ENCODE data around the gene OR5K2. TPM values are rescaled to one million over a fixed set of nuclear protein-coding genes. Genes with fewer than 3 reads are reported as not detected.

OR5K2 gene
- total RNA-seq (2021; ENCODE audit: unreplicated experiment) = not detected
- polyA plus RNA-seq (2012; ENCODE audit: insufficient read length) = not detected
- Bru-seq, nascent RNA = not detected
- not detected for BruChase-seq, experiment 1, labeled RNA remaining after a 2-hour chase
- not detected for BruChase-seq, experiment 2, labeled RNA remaining after a 6-hour chase
- long read RNA-seq = 0 reads

DNA sequence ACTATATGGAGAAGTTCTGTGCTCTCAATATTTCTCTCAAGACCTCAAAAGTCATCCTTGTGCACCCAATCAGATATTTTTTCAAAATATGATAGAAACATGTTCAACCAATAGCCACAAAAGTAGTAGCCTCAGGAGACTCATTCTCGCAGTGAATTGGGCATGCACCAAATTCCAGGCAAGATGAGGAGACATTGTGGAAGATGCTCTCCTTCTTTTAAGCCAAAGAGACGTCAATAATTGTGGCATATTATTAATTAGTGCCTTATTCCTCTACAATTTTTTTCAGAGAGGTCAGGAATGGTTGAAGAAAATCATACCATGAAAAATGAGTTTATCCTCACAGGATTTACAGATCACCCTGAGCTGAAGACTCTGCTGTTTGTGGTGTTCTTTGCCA, at the start of gene OR5K2:
Gene OR5K2 (plus strand): TSS at position 301 of the 400 bp plus-strand sequence. CDS start 0 bp downstream, at position 301.
- ChIA-PET CTCF (no interaction called here), POLR2A (no interaction called here)
- peaks cover 11% of the 10 kb centered on the region for H3K27me3 ChIP-seq (ENCODE audit: control insufficient read depth, insufficient read depth, low read length)
- no peak within 1 kb of the TSS for H3K27ac ChIP-seq (ENCODE audit: low read length)
- no peak within 1 kb of the TSS for H3K4me3 ChIP-seq (ENCODE audit: low read depth in 2 of 2, low read length in 2 of 2)
- in situ Hi-C loops (cut with HindIII; ENCODE audit: low pct_unique_long_range_greater_than_20kb, low sequenced_read_pairs) (no loop called here), intact Hi-C loops (cut with micrococcal nuclease; ENCODE audit: unreplicated experiment) (no loop called here)
- TF ChIP-seq, protein P1, sequence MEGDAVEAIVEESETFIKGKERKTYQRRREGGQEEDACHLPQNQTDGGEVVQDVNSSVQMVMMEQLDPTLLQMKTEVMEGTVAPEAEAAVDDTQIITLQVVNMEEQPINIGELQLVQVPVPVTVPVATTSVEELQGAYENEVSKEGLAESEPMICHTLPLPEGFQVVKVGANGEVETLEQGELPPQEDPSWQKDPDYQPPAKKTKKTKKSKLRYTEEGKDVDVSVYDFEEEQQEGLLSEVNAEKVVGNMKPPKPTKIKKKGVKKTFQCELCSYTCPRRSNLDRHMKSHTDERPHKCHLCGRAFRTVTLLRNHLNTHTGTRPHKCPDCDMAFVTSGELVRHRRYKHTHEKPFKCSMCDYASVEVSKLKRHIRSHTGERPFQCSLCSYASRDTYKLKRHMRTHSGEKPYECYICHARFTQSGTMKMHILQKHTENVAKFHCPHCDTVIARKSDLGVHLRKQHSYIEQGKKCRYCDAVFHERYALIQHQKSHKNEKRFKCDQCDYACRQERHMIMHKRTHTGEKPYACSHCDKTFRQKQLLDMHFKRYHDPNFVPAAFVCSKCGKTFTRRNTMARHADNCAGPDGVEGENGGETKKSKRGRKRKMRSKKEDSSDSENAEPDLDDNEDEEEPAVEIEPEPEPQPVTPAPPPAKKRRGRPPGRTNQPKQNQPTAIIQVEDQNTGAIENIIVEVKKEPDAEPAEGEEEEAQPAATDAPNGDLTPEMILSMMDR (IDR thresholded peaks at IDR 0.05) = no peak
- TF ChIP-seq TCF7L2 (IDR thresholded peaks at IDR 0.05; ENCODE audit: low read depth, low read length) = no peak
- TF ChIP-seq POLR2AphosphoS5 (IDR thresholded peaks at IDR 0.05; ENCODE audit: low read depth, low read length) = no peak
- TF ChIP-seq SIN3A (IDR thresholded peaks at IDR 0.05; ENCODE audit: borderline replicate concordance, insufficient read depth, low read depth, low read length) = no peak
- TF ChIP-seq, protein P2, sequence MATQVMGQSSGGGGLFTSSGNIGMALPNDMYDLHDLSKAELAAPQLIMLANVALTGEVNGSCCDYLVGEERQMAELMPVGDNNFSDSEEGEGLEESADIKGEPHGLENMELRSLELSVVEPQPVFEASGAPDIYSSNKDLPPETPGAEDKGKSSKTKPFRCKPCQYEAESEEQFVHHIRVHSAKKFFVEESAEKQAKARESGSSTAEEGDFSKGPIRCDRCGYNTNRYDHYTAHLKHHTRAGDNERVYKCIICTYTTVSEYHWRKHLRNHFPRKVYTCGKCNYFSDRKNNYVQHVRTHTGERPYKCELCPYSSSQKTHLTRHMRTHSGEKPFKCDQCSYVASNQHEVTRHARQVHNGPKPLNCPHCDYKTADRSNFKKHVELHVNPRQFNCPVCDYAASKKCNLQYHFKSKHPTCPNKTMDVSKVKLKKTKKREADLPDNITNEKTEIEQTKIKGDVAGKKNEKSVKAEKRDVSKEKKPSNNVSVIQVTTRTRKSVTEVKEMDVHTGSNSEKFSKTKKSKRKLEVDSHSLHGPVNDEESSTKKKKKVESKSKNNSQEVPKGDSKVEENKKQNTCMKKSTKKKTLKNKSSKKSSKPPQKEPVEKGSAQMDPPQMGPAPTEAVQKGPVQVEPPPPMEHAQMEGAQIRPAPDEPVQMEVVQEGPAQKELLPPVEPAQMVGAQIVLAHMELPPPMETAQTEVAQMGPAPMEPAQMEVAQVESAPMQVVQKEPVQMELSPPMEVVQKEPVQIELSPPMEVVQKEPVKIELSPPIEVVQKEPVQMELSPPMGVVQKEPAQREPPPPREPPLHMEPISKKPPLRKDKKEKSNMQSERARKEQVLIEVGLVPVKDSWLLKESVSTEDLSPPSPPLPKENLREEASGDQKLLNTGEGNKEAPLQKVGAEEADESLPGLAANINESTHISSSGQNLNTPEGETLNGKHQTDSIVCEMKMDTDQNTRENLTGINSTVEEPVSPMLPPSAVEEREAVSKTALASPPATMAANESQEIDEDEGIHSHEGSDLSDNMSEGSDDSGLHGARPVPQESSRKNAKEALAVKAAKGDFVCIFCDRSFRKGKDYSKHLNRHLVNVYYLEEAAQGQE (IDR thresholded peaks at IDR 0.05; ENCODE audit: insufficient read depth in 1 of 2, low read depth in 2 of 2, low read length in 1 of 2) = no peak
- no TSS peak for BruUV-seq (replicated peaks)
- no peaks in the 10 kb centered on the region for H3K9me3 ChIP-seq (ENCODE audit: control insufficient read depth, insufficient read depth, low read depth, low read length)
- H3K4me1 ChIP-seq (ENCODE audit: control insufficient read depth, insufficient read depth, low read length) = no peaks in the 10 kb centered on the region
- no peak for ATAC-seq
- no peaks in the 10 kb centered on the region for H3K36me3 ChIP-seq (ENCODE audit: control insufficient read depth, insufficient read depth, low read length)
- DNase-seq (ENCODE audit: low read depth, low spot score) = no peak

DNA sequence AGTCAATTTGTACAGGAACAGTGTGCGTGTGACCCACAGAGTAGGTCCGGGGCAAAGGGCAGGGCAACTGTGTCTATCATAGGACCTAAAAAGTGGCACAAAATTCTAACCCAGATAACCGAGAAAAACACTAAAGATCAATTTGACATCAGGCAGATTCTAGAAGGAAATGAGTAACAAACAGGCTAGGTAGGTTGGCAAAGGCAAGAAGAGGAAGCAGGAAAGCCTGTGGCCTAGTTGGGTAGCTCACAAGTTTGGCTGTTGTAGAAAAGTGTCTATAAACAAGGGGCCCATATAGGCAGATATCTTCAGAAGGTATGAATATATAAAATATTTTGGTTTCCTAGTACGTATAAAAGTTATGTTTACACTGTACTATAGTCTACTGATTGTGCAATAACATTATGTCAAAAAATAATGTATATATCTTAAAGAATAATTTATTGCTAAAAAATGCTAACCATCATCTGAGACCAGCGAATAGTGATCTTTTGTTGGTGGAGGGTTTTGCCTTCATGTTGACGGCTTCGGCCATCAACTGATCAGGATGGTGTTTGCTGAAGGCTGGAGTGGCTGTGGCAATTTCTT, 47.8 kb upstream of the OR5K2 start:
- ATAC-seq (no peak), DNase-seq (ENCODE audit: low read depth, low spot score) (no peak)
- no peaks in the 10 kb centered on the region for H3K9me3 ChIP-seq (ENCODE audit: control insufficient read depth, insufficient read depth, low read depth, low read length)
- intact Hi-C loops (cut with micrococcal nuclease; ENCODE audit: unreplicated experiment) (no loop called here), in situ Hi-C loops (cut with HindIII; ENCODE audit: low pct_unique_long_range_greater_than_20kb, low sequenced_read_pairs) (no loop called here)
- CTCF ChIA-PET = no interaction called here
- no peaks in the 10 kb centered on the region for H3K4me1 ChIP-seq (ENCODE audit: control insufficient read depth, insufficient read depth, low read length)
- H3K4me3 ChIP-seq (ENCODE audit: low read depth in 2 of 2, low read length in 2 of 2) = no peak overlapping the region
- no TSS peak for BruUV-seq (replicated peaks)
- TF ChIP-seq POLR2AphosphoS5 (IDR thresholded peaks at IDR 0.05; ENCODE audit: low read depth, low read length) = no peak
- TF ChIP-seq, protein P2 (IDR thresholded peaks at IDR 0.05; ENCODE audit: insufficient read depth in 1 of 2, low read depth in 2 of 2, low read length in 1 of 2) = no peak
- TF ChIP-seq, protein P1 (IDR thresholded peaks at IDR 0.05) = no peak
- TF ChIP-seq TCF7L2 (IDR thresholded peaks at IDR 0.05; ENCODE audit: low read depth, low read length) = no peak
- no peak for TF ChIP-seq SIN3A (IDR thresholded peaks at IDR 0.05; ENCODE audit: borderline replicate concordance, insufficient read depth, low read depth, low read length)
- H3K27me3 ChIP-seq (ENCODE audit: control insufficient read depth, insufficient read depth, low read length) = peaks cover 3% of the 10 kb centered on the region; the same call in 1 of the 2 replicates
- H3K27ac ChIP-seq (ENCODE audit: low read length) = no peak overlapping the region
- POLR2A ChIA-PET = no interaction called here
- H3K36me3 ChIP-seq (ENCODE audit: control insufficient read depth, insufficient read depth, low read length) = no peaks in the 10 kb centered on the region
